Testis (tissue), 2 donors: ENCODE measurements around the gene DDX1.

Experiments used
- CTCF ChIP-seq, 3 experiments: fragments of 450-650 bp in 2 of 3; fragments of 200-600 bp in 1 of 3; sonication (generic) in 1 of 3; IDR thresholded peaks; one replicate each; pipeline ENCODE4 v1.5.1; 2016 to 2019; ENCODE audit warnings: antibody characterized with exemption in 3 of 3, mild to moderate bottlenecking in 2 of 3, moderate library complexity in 1 of 3
- POLR2A ChIP-seq: fragments of 450-650 bp; IDR thresholded peaks from one replicate; pipeline ENCODE4 v1.6.1; 2017; ENCODE audit warnings: antibody characterized with exemption, mild to moderate bottlenecking, moderate library complexity

GRCh38 chr2:15610430-15610952, 18.8 kb downstream of the DDX1 start:
- no peak for TF ChIP-seq POLR2A
- no peak for TF ChIP-seq CTCF (IDR thresholded peaks at IDR 0.05)
